K562 (cell line): ENCODE data around the gene ATXN1L. TPM values are rescaled to one million over a fixed set of nuclear protein-coding genes. Genes with fewer than 3 reads are reported as not detected.
A peak's percentile ranks its signal among the peaks of the same experiment; 100 is the strongest.

ENCODE experiments used
- FOXK2 ChIP-seq, 2 experiments: fragments of 450-650 bp; IDR thresholded peaks in 1 of 2; conservative IDR thresholded peaks in 1 of 2; 2 replicates each; pipeline ENCODE4 v1.6.1; 2016; ENCODE audit warnings: low read depth in 2 of 2, mild to moderate bottlenecking in 1 of 2
- HSF4 ChIP-seq: fragments of 250-450 bp; sonication (Bioruptor Pico); IDR thresholded peaks from 2 replicates; pipeline ENCODE4 v2.1.2; 2022; ENCODE audit warnings: mild to moderate bottlenecking, moderate library complexity, borderline replicate concordance
- MEIS2 ChIP-seq: fragments of 450-650 bp; IDR thresholded peaks from 2 replicates; pipeline ENCODE4 v1.6.1; 2014; ENCODE audit warnings: mild to moderate bottlenecking; ENCODE audit not compliant: partially characterized antibody
- MXI1 ChIP-seq: IDR thresholded peaks from 2 replicates; pipeline ENCODE4 v1.6.1; 2011; ENCODE audit warnings: low read depth, mild to moderate bottlenecking, improper control_type of control experiment, low read length
- REST ChIP-seq, 2 experiments: fragments of 450-650 bp; formaldehyde crosslinking in 1 of 2; IDR thresholded peaks; 2 replicates each; pipeline versions ENCODE4 v1.4.0 to v1.6.1; 2014 to 2020; ENCODE audit warnings: mild to moderate bottlenecking in 2 of 2, borderline replicate concordance in 1 of 2, low read depth in 1 of 2
- SAP30 ChIP-seq: fragments of 200-600 bp; sonication (generic); IDR thresholded peaks from 2 replicates; pipeline ENCODE4 v1.6.1; 2012; ENCODE audit warnings: borderline replicate concordance, low read depth, mild to moderate bottlenecking, moderate library complexity, low read length, control low read depth, inconsistent platforms; ENCODE audit not compliant: insufficient read depth, poor library complexity, severe bottlenecking
- XRCC3 ChIP-seq: fragments of 450-650 bp; IDR thresholded peaks from 2 replicates; pipeline ENCODE4 v1.6.1; 2017; ENCODE audit warnings: mild to moderate bottlenecking, moderate library complexity
- ZMIZ1 ChIP-seq, 2 experiments: fragments of 150-350 bp in 1 of 2; IDR thresholded peaks; 2 replicates each; pipeline ENCODE4 v1.6.1; 2012 to 2016; ENCODE audit warnings: low read depth in 2 of 2, low read length in 2 of 2, mild to moderate bottlenecking in 1 of 2, moderate library complexity in 1 of 2
- polyA plus RNA-seq, 8 experiments: library from polyadenylated mRNA; depleted of rRNA in 4 of 8; stranded (reverse) in 5 of 8; unstranded in 3 of 8; fragments of >200 nt; fragmentation: Nextera tagmentation in 2 of 8; fragmentation: Illumina TruSeq in 1 of 8; extraction: Ambion mirVana in 2 of 8; extraction: Trizol in 1 of 8; gene quantifications; 2 replicates each; pipeline versions ENCODE4 v1.2.1 to v1.2.3, GENCODE V29; 2011 to 2014; ENCODE audit warnings: inconsistent platforms in 1 of 8, missing spikeins in 1 of 8
- total RNA-seq, 7 experiments: library from RNA; depleted of rRNA in 6 of 7; stranded (reverse); fragments of >200 nt in 6 of 7; fragmentation: Illumina TruSeq in 2 of 7; extraction: Trizol in 2 of 7; gene quantifications; 2 replicates each; pipeline versions ENCODE4 v1.2.1 to v1.2.3, GENCODE V29; 2011 to 2021; ENCODE audit warnings: low replicate concordance in 1 of 7
- TF ChIP-seq, protein P1 (sequence below): sonication (generic); formaldehyde crosslinking; IDR thresholded peaks from 2 replicates; pipeline ENCODE4 v1.8.0; 2022; ENCODE audit warnings: mild to moderate bottlenecking, missing genetic modification reagents

ATXN1L gene
- total and polyA plus RNA-seq, 9 of the 15 experiments (the other 6 are each of a cell fraction or from before 2014, with no cell fraction given): 1.4 to 11.3 (median 9.3) TPM

- TF ChIP-seq, protein P1, sequence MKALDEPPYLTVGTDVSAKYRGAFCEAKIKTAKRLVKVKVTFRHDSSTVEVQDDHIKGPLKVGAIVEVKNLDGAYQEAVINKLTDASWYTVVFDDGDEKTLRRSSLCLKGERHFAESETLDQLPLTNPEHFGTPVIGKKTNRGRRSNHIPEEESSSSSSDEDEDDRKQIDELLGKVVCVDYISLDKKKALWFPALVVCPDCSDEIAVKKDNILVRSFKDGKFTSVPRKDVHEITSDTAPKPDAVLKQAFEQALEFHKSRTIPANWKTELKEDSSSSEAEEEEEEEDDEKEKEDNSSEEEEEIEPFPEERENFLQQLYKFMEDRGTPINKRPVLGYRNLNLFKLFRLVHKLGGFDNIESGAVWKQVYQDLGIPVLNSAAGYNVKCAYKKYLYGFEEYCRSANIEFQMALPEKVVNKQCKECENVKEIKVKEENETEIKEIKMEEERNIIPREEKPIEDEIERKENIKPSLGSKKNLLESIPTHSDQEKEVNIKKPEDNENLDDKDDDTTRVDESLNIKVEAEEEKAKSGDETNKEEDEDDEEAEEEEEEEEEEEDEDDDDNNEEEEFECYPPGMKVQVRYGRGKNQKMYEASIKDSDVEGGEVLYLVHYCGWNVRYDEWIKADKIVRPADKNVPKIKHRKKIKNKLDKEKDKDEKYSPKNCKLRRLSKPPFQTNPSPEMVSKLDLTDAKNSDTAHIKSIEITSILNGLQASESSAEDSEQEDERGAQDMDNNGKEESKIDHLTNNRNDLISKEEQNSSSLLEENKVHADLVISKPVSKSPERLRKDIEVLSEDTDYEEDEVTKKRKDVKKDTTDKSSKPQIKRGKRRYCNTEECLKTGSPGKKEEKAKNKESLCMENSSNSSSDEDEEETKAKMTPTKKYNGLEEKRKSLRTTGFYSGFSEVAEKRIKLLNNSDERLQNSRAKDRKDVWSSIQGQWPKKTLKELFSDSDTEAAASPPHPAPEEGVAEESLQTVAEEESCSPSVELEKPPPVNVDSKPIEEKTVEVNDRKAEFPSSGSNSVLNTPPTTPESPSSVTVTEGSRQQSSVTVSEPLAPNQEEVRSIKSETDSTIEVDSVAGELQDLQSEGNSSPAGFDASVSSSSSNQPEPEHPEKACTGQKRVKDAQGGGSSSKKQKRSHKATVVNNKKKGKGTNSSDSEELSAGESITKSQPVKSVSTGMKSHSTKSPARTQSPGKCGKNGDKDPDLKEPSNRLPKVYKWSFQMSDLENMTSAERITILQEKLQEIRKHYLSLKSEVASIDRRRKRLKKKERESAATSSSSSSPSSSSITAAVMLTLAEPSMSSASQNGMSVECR (CRISPR knock-in tag): no peak
- TF ChIP-seq SAP30 (peak; percentile 72), HSF4 (CRISPR knock-in tag) (no peak), MEIS2 (peak; percentile 25), ZMIZ1 (IDR thresholded peaks at IDR 0.05; ENCODE audit: low read depth in 2 of 2, low read length in 2 of 2) (0 out of 4 replicates have a peak, but pooled peaks of 1 of the 2 experiments have one; percentile 11), FOXK2 (conservative IDR thresholded peaks at IDR 0.05 in 1 of 2, IDR thresholded peaks at IDR 0.05 in 1 of 2; ENCODE audit: low read depth in 2 of 2) (peak in 1 of 2 experiments; percentile 66; a peak in 3 of 4 replicates), XRCC3 (no peak), MXI1 (0 out of 2 replicates have a peak, but pooled peaks have one; percentile 33), REST (IDR thresholded peaks at IDR 0.05; ENCODE audit: borderline replicate concordance) (no peak), REST (CRISPR knock-in tag; IDR thresholded peaks at IDR 0.05; ENCODE audit: low read depth) (0 out of 2 replicates have a peak, but pooled peaks have one; percentile 20)
Observed at GRCh38 chr16:71807905-71808592, 37.7 kb upstream of the ATXN1L start (continued).
